Measurements from ENCODE around the gene LRRC40.
"Not testable (repeated sequence)": the region's sequence is repeated elsewhere in the genome, so short reads cannot be mapped to it uniquely, and the experiment has no call there.

Gene LRRC40

GRCh38 chr1:70205434-70206118, at the start of gene LRRC40:
Gene LRRC40 (minus strand): TSS chr1:70205579. CDS start chr1:70205540, 39 bp downstream.
- peak; percentile 97 for DNase-seq (ENCODE audit: low read depth)

DNA sequence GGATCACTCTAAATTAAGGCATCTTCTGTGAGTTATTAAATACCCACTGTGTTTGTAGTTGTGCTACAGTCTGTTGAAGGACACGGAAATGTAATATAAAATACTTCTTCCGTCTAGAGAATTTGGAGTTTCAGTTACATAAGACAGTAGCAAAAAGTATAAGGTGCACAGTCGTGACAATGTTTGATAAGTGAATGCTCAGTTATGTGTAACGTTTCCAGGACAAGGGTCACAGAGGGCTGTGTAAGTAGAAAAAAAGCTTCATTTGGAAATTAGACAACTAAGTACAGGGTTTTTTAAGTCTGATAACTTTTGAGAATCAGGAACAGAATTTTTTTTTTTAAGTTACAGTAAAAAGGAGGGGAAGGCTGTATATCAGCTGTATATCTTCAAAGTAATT, 43.4 kb upstream of the LRRC40 start:
- no peak for DNase-seq (ENCODE audit: low read depth)

- no peak for DNase-seq (ENCODE audit: low read depth)
Measured at GRCh38 chr1:70247768-70248167, 42.4 kb upstream of the LRRC40 start.

GRCh38 chr1:70247122-70247521, 41.7 kb upstream of the LRRC40 start:
- no peak for DNase-seq (ENCODE audit: low read depth)

DNA sequence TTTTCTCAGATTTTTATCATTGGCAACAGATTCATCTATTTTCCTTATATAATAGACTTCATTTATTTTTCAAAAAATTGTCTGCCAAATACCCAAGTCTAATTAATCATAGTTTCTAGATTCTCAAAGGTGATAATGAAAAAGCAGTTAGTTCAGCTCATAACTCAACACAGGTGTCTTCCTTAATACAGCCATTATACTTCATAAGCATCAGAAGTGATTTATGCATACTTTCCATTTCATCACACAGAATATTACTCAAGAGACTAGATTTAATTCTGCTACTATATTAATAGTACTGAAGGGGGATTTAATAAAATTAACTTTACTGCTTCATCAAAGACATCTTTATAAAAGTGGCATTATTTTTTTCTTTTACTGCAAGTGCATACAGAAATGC, 34.6 kb upstream of the LRRC40 start:
- DNase-seq (ENCODE audit: low read depth), result no peak

DNA sequence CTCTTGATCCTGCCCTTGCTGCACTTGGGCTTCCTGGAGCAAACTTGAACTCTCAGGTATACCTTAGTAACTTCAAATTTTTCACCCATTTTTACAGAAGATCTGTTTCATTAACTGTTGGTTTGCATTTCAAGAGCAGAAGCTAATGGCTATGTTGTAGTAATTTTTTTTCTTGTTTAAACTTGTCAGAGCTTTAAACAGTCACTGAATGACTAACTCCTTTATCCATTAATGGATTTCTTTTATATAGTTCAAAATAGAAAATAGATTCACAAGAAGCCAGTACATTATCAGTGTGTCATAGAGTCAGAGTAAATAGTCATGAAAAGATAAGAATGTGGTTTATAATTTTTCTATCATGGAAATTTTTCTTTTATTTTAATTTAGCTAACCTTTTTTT, 29.4 kb upstream of the LRRC40 start:
- no peak for DNase-seq (ENCODE audit: low read depth)

GRCh38 chr1:70231475-70231874, 26.1 kb upstream of the LRRC40 start:
- no peak for DNase-seq (ENCODE audit: low read depth)

DNA sequence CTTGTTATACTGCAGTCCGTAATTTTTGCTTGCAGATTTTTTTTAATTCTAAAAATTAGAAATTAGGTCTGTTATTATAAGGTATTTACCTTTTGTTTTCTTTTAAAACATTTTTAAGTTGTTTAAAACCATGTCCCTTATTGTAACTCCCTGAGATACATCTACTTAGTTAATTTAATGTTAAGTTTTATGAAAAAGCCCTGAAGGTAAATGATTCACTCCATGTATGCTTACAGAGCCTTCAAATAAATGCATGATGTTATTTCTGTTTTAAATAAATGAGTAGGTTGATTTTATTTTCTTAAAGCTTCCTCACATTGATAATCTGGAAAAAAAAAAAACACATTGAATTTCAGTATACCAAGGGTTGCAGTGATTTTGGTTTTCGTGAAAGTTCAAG, 23.3 kb upstream of the LRRC40 start:
- DNase-seq (ENCODE audit: low read depth), result no peak

DNA sequence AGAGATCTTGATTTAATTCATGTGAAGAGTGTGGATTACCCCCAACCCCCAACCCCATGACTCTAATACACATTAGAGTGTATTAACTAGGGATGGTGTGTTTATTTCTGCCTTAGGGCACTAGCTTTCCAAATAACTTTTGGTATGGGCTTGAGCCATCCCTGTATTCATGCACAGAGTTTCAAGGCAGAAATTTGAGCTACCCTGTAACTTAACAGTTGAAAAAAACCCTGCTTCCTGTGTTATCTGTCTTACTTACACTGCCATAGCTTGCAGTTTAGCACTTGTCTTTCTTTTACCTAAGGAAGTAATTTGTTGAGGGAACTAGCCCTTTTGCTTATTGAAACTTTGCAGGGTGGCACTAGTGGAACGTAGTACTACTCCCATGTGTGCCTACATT, 22.1 kb upstream of the LRRC40 start:
- DNase-seq (ENCODE audit: low read depth), result no peak

GRCh38 chr1:70224954-70225353, 19.6 kb upstream of the LRRC40 start:
- no peak for DNase-seq (ENCODE audit: low read depth)

DNA sequence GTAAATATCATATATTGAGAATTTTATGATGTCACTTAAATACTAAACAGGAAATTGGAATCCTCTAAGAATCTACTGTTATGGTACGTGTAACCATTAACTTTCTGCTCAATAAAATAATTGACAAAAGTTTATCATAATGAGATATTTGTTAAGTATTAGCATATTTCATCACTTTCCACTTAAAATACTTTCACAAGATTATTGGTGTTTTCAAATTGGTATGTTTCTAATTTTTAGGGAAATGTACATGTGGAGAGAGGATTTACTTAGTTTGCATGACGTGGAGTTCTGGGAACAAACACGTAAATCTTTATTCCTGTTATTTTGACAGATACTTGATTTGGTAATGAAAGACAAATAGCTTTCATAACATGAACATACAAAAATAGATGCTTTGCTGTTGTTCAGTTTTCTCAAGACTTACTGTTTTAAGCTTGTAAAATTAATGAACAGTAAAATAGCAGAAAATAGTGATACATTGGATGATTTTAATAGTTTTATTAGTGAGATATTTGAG, 17.4 kb upstream of the LRRC40 start:
- no peak for DNase-seq (ENCODE audit: low read depth)

GRCh38 chr1:70221238-70222121, 16.1 kb upstream of the LRRC40 start, which contains the start of gene SRSF11:
Gene SRSF11 (plus strand): TSS chr1:70221380. CDS start chr1:70221637, 257 bp downstream.
- DNase-seq (ENCODE audit: low read depth), result peak; percentile 93

DNA sequence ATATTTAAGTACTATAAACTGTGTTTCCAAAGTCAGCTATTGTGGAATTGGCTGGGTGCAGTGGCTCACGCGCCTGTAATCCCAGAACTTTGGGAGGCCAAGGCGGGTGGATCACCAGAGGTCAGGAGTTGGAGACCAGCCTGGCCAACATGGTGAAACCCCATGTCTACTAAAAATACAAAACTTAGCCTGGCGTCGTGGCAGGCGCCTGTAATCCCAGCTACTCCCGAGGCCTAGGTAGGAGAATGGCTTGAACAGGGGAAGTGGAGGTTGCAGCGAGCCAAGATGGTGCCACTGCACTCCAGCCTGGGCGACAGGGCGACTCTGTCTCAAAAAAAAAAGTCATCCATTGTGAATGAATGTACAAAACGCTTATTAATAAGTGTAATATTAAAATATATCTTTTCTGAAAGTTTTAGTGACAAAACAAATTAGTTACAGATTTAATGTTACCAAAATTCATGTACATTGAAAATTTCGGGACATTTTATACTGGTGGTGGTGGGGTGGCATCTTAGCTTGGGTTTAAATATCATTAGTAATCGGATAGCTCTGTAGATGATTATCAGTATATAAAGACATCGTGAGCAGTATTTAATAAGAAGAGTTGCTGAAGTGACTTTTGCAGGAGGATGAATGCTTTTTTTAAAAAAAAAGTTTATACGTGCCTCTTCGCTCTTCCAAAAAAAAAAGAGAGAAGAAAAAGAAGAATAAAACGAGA, 15.3 kb upstream of the LRRC40 start:
- no peak for DNase-seq (ENCODE audit: low read depth)

GRCh38 chr1:70220015-70220414, 14.6 kb upstream of the LRRC40 start:
- DNase-seq (ENCODE audit: low read depth), result no peak

DNA sequence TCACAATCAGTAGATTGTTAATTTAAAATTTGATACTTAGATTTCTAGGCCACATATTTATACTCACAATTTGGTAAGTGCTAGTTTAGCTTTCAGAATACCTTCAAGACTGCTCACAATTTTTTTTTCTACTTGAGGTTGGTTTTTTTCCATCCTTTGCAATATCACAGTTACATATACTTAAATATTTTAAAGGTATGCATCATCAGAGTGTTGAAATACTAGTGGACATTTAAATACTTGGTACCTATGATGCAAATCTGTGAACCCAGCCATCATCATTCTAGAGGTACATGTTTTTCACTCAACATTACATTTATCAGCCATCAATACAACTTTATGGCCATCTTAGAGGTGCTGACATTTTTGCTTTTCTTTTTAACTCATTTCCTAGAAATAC, 6.2 kb upstream of the LRRC40 start:
- peak; percentile 56 for DNase-seq (ENCODE audit: low read depth)

DNA sequence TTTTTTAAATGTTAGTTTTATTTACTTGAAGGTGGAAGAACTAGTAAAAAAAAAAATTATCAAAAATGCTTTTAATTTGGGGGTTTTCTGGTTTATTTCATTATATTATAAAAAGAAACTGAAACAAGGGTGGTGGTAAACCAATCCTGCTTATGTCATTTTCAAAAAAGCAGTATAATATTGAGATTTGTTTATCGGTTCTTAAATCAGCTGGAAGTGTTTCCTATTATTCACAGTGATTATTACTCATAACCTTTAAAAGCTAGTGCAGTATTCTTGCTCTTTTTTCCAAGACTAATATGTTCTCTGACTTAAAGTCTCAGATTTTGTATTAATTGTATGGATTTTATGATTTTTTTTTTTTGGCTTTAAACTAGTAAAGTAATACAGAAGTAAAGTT, 5.4 kb upstream of the LRRC40 start:
- DNase-seq (ENCODE audit: low read depth), result no peak

- no peak for DNase-seq (ENCODE audit: low read depth)
Measured at GRCh38 chr1:70208292-70208691, 2.9 kb upstream of the LRRC40 start.

- DNase-seq (ENCODE audit: low read depth), result no peak
Measured at GRCh38 chr1:70207492-70207891, 2.1 kb upstream of the LRRC40 start.

GRCh38 chr1:70206833-70207232, 1.5 kb upstream of the LRRC40 start:
- DNase-seq (ENCODE audit: low read depth), result not testable (repeated sequence)

DNA sequence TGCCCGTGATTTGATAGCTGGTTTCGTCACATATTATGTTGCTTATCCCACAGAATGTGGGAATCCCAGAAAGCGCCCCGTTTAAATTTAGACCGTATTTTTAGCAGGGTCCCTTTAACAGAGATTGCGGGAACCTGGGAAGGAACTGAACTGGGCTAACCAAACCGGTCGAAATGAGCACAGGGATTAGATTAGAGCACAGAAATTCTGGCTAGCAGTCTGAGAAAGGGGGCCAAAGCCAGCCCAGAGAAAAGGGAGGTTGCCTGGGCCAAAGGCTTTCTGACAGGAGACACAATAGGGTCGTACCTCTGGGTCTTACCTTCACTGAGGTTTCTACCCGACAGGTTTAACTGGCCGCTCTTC, 327 bp downstream of the LRRC40 start:
- DNase-seq (ENCODE audit: low read depth), result no peak

GRCh38 chr1:70204600-70204999, 779 bp downstream of the LRRC40 start:
- DNase-seq (ENCODE audit: low read depth), result no peak

- DNase-seq (ENCODE audit: low read depth), result no peak
Measured at GRCh38 chr1:70204139-70204538, 1.2 kb downstream of the LRRC40 start.

Measured in iris pigment epithelial cell (primary cell).